Nephron (organoid): ENCODE results near the gene STAB1.

Experiments used
- H3K27ac Mint-ChIP-seq, 3 experiments: 2 replicates each; pipeline ENCODE4 v1.8.0; 2020; ENCODE audit warnings: mixed read lengths in 3 of 3, mild to moderate bottlenecking in 2 of 3, moderate library complexity in 1 of 3
- H3K27me3 Mint-ChIP-seq: 2 replicates; pipeline ENCODE4 v1.8.0; 2021; ENCODE audit warnings: low read depth, mild to moderate bottlenecking, moderate library complexity, mixed read lengths
- H3K36me3 Mint-ChIP-seq: 2 replicates; pipeline ENCODE4 v1.8.0; 2020; ENCODE audit warnings: low read depth, mixed read lengths
- H3K4me1 Mint-ChIP-seq: 2 replicates; pipeline ENCODE4 v1.8.0; 2020; ENCODE audit warnings: mixed read lengths
- H3K4me3 Mint-ChIP-seq, 3 experiments: 2 replicates each; pipeline ENCODE4 v1.8.0; 2020; ENCODE audit warnings: mild to moderate bottlenecking in 3 of 3, mixed read lengths in 3 of 3, moderate library complexity in 2 of 3
- H3K9me3 Mint-ChIP-seq: 2 replicates; pipeline ENCODE4 v1.8.0; 2020; ENCODE audit warnings: mixed read lengths
- TF ChIP-seq, protein P1 (sequence below), 3 experiments: fragments of 200-600 bp; sonication (generic); IDR thresholded peaks; one replicate each; pipeline ENCODE4 v1.5.0; 2021; ENCODE audit warnings: antibody characterized with exemption in 3 of 3; ENCODE audit not compliant: unreplicated experiment in 3 of 3

The STAB1 gene

GRCh38 chr3:52481819-52482521 is 13.2 kb upstream of the STAB1 start:
- H3K9me3 Mint-ChIP-seq: no peaks in the 10 kb centered on the region
- TF ChIP-seq, protein P1, sequence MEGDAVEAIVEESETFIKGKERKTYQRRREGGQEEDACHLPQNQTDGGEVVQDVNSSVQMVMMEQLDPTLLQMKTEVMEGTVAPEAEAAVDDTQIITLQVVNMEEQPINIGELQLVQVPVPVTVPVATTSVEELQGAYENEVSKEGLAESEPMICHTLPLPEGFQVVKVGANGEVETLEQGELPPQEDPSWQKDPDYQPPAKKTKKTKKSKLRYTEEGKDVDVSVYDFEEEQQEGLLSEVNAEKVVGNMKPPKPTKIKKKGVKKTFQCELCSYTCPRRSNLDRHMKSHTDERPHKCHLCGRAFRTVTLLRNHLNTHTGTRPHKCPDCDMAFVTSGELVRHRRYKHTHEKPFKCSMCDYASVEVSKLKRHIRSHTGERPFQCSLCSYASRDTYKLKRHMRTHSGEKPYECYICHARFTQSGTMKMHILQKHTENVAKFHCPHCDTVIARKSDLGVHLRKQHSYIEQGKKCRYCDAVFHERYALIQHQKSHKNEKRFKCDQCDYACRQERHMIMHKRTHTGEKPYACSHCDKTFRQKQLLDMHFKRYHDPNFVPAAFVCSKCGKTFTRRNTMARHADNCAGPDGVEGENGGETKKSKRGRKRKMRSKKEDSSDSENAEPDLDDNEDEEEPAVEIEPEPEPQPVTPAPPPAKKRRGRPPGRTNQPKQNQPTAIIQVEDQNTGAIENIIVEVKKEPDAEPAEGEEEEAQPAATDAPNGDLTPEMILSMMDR (IDR thresholded peaks at IDR 0.05; ENCODE audit: unreplicated experiment in 3 of 3): peak; percentile 26 to 50 (median 33)
- H3K36me3 Mint-ChIP-seq: peaks cover 58% of the 10 kb centered on the region
- peak overlapping the region in 1 of 3 experiments; percentile 27 for H3K27ac Mint-ChIP-seq
- no peak overlapping the region for H3K4me3 Mint-ChIP-seq
- peaks cover 27% of the 10 kb centered on the region for H3K4me1 Mint-ChIP-seq
- H3K27me3 Mint-ChIP-seq: no peaks in the 10 kb centered on the region

DNA sequence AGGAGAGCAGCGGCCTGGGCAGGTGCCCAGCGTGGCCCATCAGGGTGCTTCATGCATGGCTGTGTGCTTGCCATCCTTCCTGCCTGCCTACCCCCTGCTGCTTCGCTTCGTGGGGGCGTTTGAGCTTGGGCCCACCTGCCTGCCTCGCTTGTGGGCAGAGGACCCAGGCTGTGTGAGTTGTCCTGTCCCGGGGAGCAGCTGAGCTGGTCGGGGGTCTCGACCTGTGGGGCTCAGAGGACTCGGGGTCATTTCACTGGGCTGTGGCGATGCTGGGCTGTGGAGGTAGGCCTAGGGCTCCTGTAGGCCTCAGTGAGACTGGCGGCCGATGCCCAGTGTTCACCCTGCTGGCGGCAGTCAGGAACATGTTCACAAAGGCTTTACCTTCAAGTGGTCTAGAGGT is 12.1 kb upstream of the STAB1 start:
- TF ChIP-seq, protein P1 (IDR thresholded peaks at IDR 0.05; ENCODE audit: unreplicated experiment in 3 of 3): no peak
- H3K9me3 Mint-ChIP-seq: no peaks in the 10 kb centered on the region
- H3K36me3 Mint-ChIP-seq: peaks cover 54% of the 10 kb centered on the region
- no peaks in the 10 kb centered on the region for H3K27me3 Mint-ChIP-seq
- peaks cover 27% of the 10 kb centered on the region for H3K4me1 Mint-ChIP-seq
- peak overlapping the region; percentile 88 to 94 (median 91) for H3K27ac Mint-ChIP-seq
- no peak overlapping the region for H3K4me3 Mint-ChIP-seq

DNA sequence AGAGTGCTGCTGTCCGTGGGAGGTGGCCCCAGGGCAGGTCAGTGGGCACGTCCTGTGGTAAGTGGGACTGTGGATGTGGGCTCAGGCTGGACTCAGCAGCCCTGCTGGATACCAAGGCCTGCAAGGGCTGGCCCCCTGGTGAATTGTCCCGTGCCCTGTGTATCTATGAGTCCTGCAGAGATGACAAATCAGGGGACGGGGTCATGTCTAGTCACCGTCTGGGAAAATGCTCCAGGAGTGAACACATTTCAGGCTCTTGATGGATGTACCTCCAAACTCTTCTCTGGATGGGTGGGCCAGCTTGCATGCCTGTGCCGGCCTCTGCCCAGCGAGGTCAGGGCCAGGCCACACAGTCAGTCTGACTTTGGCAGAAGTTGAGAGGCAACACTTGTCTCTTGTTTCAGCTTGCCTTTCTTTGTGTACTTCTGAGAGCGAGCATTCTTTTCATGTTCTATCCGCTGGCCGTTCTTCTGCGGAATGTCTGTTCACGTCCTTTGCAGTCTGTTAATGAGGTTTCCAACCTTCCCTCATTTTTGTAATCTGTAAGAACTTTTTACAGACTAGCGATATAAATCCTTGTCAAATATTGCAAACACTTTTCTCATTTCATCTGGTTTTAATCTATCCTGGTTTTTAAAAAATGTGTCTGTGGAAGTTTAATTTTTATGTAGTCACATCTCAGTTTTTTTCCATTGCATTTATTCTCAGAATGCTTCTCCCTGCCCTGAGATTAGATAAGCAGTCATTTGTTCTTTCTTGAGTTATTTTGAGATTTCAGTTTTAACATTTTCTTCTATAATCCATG is 11.4 kb upstream of the STAB1 start:
- TF ChIP-seq, protein P1 (IDR thresholded peaks at IDR 0.05; ENCODE audit: unreplicated experiment in 3 of 3): no peak

GRCh38 chr3:52484680-52485461 is 10.3 kb upstream of the STAB1 start:
- TF ChIP-seq, protein P1 (IDR thresholded peaks at IDR 0.05; ENCODE audit: unreplicated experiment in 3 of 3): no peak
- peak overlapping the region in 1 of 3 experiments; percentile 91 for H3K27ac Mint-ChIP-seq
- no peaks in the 10 kb centered on the region for H3K27me3 Mint-ChIP-seq
- no peaks in the 10 kb centered on the region for H3K9me3 Mint-ChIP-seq
- H3K4me3 Mint-ChIP-seq: no peak overlapping the region
- peaks cover 27% of the 10 kb centered on the region for H3K4me1 Mint-ChIP-seq
- peaks cover 42% of the 10 kb centered on the region for H3K36me3 Mint-ChIP-seq

More for the DNA sequence above, 11.4 kb upstream of the STAB1 start:
- H3K9me3 Mint-ChIP-seq: no peaks in the 10 kb centered on the region
- H3K4me1 Mint-ChIP-seq: peaks cover 27% of the 10 kb centered on the region
- H3K27me3 Mint-ChIP-seq: no peaks in the 10 kb centered on the region
- H3K27ac Mint-ChIP-seq: peak overlapping the region; percentile 88 to 94 (median 91)
- peaks cover 49% of the 10 kb centered on the region for H3K36me3 Mint-ChIP-seq
- H3K4me3 Mint-ChIP-seq: no peak overlapping the region

- Mint-ChIP-seq H3K27ac (no peak overlapping the region), H3K4me3 (no peak overlapping the region), H3K9me3 (no peaks in the 10 kb centered on the region), H3K27me3 (no peaks in the 10 kb centered on the region), H3K4me1 (peaks cover 27% of the 10 kb centered on the region), H3K36me3 (peaks cover 40% of the 10 kb centered on the region)
- TF ChIP-seq, protein P1 (IDR thresholded peaks at IDR 0.05; ENCODE audit: unreplicated experiment in 3 of 3): no peak
Measured at GRCh38 chr3:52487050-52487787, 7.9 kb upstream of the STAB1 start.
